K562 (cell line): ENCODE measurements around the gene PIK3R1. TPM values are rescaled to one million over a fixed set of nuclear protein-coding genes. Genes with fewer than 3 reads are reported as not detected.

Experiments
- ATF1 ChIP-seq, 2 experiments: fragments of 450-650 bp in 1 of 2; IDR thresholded peaks; 2 replicates each; pipeline ENCODE4 v1.6.1; 2016; ENCODE audit warnings: missing compliant biosample characterization in 1 of 2, missing genetic modification characterization in 1 of 2
- CBFA2T3 ChIP-seq: fragments of 450-650 bp; IDR thresholded peaks from 2 replicates; pipeline ENCODE4 v1.6.1; 2017
- CTBP1 ChIP-seq: fragments of 450-650 bp; IDR thresholded peaks from 2 replicates; pipeline ENCODE4 v1.6.1; 2016; ENCODE audit warnings: borderline replicate concordance
- CTCF ChIP-seq, 3 experiments: IDR thresholded peaks in 2 of 3; conservative IDR thresholded peaks in 1 of 3; 2 replicates each; pipeline ENCODE4 v1.5.1; 2011 to 2012; ENCODE audit warnings: low read length in 3 of 3, mild to moderate bottlenecking in 3 of 3, control low read depth in 2 of 3, improper control_type of control experiment in 1 of 3, inconsistent platforms in 1 of 3, low read depth in 1 of 3, mixed read lengths in 1 of 3, moderate library complexity in 1 of 3; ENCODE audit not compliant: insufficient read depth in 2 of 3
- EHMT2 ChIP-seq: fragments of 450-650 bp; IDR thresholded peaks from 2 replicates; pipeline ENCODE4 v1.6.1; 2018; ENCODE audit warnings: antibody characterized with exemption
- HDAC6 ChIP-seq: IDR thresholded peaks from 2 replicates; pipeline ENCODE4 v1.6.1; 2012; ENCODE audit warnings: low read depth, mild to moderate bottlenecking, control low read depth, inconsistent platforms, low read length, moderate library complexity
- LEF1 ChIP-seq: fragments of 450-650 bp; IDR thresholded peaks from 2 replicates; pipeline ENCODE4 v1.6.1; 2016; ENCODE audit warnings: mild to moderate bottlenecking
- MEIS2 ChIP-seq: fragments of 450-650 bp; IDR thresholded peaks from 2 replicates; pipeline ENCODE4 v1.6.1; 2014; ENCODE audit warnings: mild to moderate bottlenecking; ENCODE audit not compliant: partially characterized antibody
- MTA3 ChIP-seq: fragments of 450-650 bp; formaldehyde crosslinking; IDR thresholded peaks from 2 replicates; pipeline ENCODE4 v1.6.1; 2017; ENCODE audit warnings: mild to moderate bottlenecking, borderline replicate concordance
- MYBL2 ChIP-seq, 2 experiments: fragments of 450-650 bp in 1 of 2; sonication (generic) in 1 of 2; formaldehyde crosslinking in 1 of 2; IDR thresholded peaks; 2 replicates each; pipeline versions ENCODE4 v1.6.1 to v1.8.1; 2017 to 2022; ENCODE audit warnings: borderline replicate concordance in 1 of 2, inconsistent platforms in 1 of 2, low read depth in 1 of 2, mild to moderate bottlenecking in 1 of 2, missing genetic modification reagents in 1 of 2, moderate library complexity in 1 of 2
- NCOR1 ChIP-seq: fragments of 450-650 bp; IDR thresholded peaks from 2 replicates; pipeline ENCODE4 v1.6.1; 2016; ENCODE audit warnings: mild to moderate bottlenecking, moderate library complexity
- NR2C2 ChIP-seq, 2 experiments: fragments of 200-800 bp in 1 of 2; sonication (Bioruptor generic) in 1 of 2; sonication (generic) in 1 of 2; formaldehyde crosslinking in 1 of 2; IDR thresholded peaks; 2 replicates each; pipeline versions ENCODE4 v1.6.1 to v1.8.0; 2016 to 2022; ENCODE audit warnings: mild to moderate bottlenecking in 1 of 2, missing compliant biosample characterization in 1 of 2, missing genetic modification characterization in 1 of 2, missing genetic modification reagents in 1 of 2
- POLR2H ChIP-seq: IDR thresholded peaks from 2 replicates; pipeline ENCODE4 v1.6.1; 2016; ENCODE audit warnings: missing genetic modification characterization, low read depth, mild to moderate bottlenecking, control low read depth, missing compliant biosample characterization, moderate library complexity
- SMARCA4 ChIP-seq: fragments of 450-650 bp; IDR thresholded peaks from 2 replicates; pipeline ENCODE4 v1.6.1; 2016
- STAT5A ChIP-seq: IDR thresholded peaks from 2 replicates; pipeline ENCODE4 v1.6.1; 2012; ENCODE audit warnings: low read length, inconsistent platforms, borderline replicate concordance
- TCFL5 ChIP-seq: fragments of 250-450 bp; sonication (Bioruptor Pico); conservative IDR thresholded peaks from 2 replicates; pipeline ENCODE4 v1.6.1; 2021; ENCODE audit warnings: mild to moderate bottlenecking, moderate library complexity, matching md5 sums
- TEAD4 ChIP-seq, 2 experiments: sonication (generic) in 1 of 2; formaldehyde crosslinking in 1 of 2; IDR thresholded peaks; 2 replicates each; pipeline versions ENCODE4 v1.6.1 to v1.8.0; 2012 to 2022; ENCODE audit warnings: borderline replicate concordance in 1 of 2, inconsistent platforms in 1 of 2, low read length in 1 of 2, mild to moderate bottlenecking in 1 of 2, missing genetic modification reagents in 1 of 2
- THAP12 ChIP-seq: fragments of 250-450 bp; sonication (Bioruptor Pico); IDR thresholded peaks from 2 replicates; pipeline ENCODE4 v1.9.0; 2021; ENCODE audit warnings: mild to moderate bottlenecking, inconsistent platforms
- ZNF143 ChIP-seq: sonication (generic); formaldehyde crosslinking; IDR thresholded peaks from 2 replicates; pipeline ENCODE4 v1.9.0; 2022; ENCODE audit warnings: mild to moderate bottlenecking, missing genetic modification reagents
- polyA plus RNA-seq, 8 experiments: library from polyadenylated mRNA; depleted of rRNA in 4 of 8; stranded (reverse) in 5 of 8; unstranded in 3 of 8; fragments of >200 nt; fragmentation: Nextera tagmentation in 2 of 8; fragmentation: Illumina TruSeq in 1 of 8; extraction: Ambion mirVana in 2 of 8; extraction: Trizol in 1 of 8; gene quantifications; 2 replicates each; pipeline versions ENCODE4 v1.2.1 to v1.2.3, GENCODE V29; 2011 to 2014; ENCODE audit warnings: inconsistent platforms in 1 of 8, missing spikeins in 1 of 8
- total RNA-seq, 7 experiments: library from RNA; depleted of rRNA in 6 of 7; stranded (reverse); fragments of >200 nt in 6 of 7; fragmentation: Illumina TruSeq in 2 of 7; extraction: Trizol in 2 of 7; gene quantifications; 2 replicates each; pipeline versions ENCODE4 v1.2.1 to v1.2.3, GENCODE V29; 2011 to 2021; ENCODE audit warnings: low replicate concordance in 1 of 7
- TF ChIP-seq, protein P1 (sequence below), 2 experiments: IDR thresholded peaks; 2 replicates each; pipeline ENCODE4 v1.6.1; 2011; ENCODE audit warnings: borderline replicate concordance in 1 of 2, control low read depth in 1 of 2, low read depth in 1 of 2, low read length in 1 of 2, mild to moderate bottlenecking in 1 of 2, mixed read lengths in 1 of 2, moderate library complexity in 1 of 2; ENCODE audit not compliant: insufficient read depth in 1 of 2, insufficient read length in 1 of 2, poor library complexity in 1 of 2, severe bottlenecking in 1 of 2; ENCODE audit errors: extremely low read depth in 1 of 2
- TF ChIP-seq, protein P2 (sequence below), 3 experiments: fragments of 200-800 bp in 1 of 3; sonication (Bioruptor generic) in 1 of 3; sonication (generic) in 1 of 3; formaldehyde crosslinking in 1 of 3; IDR thresholded peaks; 2 replicates each; pipeline versions ENCODE4 v1.6.1 to v1.8.0; 2016 to 2022; ENCODE audit warnings: mild to moderate bottlenecking in 2 of 3, missing compliant biosample characterization in 2 of 3, missing genetic modification characterization in 2 of 3, missing genetic modification reagents in 1 of 3

PIK3R1 gene
- total and polyA plus RNA-seq, 9 of the 15 experiments (the other 6 are each of a cell fraction or from before 2014, with no cell fraction given), result 1.1 to 9.7 (median 4.8) TPM

- TF ChIP-seq POLR2H (no peak), CBFA2T3 (peak; percentile 81), CTBP1 (peak; percentile 89), SMARCA4 (peak; percentile 53; the same call in 1 of the 2 replicates), CTCF (IDR thresholded peaks at IDR 0.05 in 2 of 3, conservative IDR thresholded peaks at IDR 0.05 in 1 of 3; ENCODE audit: insufficient read depth in 2 of 3, low read depth in 1 of 3, low read length in 3 of 3) (no peak), HDAC6 (no peak), NCOR1 (peak; percentile 48), MTA3 (no peak), LEF1 (peak; percentile 36; the same call in 1 of the 2 replicates), EHMT2 (peak; percentile 61), TEAD4 (IDR thresholded peaks at IDR 0.05; ENCODE audit: low read length) (peak; percentile 73), TEAD4 (CRISPR knock-in tag; IDR thresholded peaks at IDR 0.05; ENCODE audit: borderline replicate concordance) (no peak), ATF1 (CRISPR knock-in tag; IDR thresholded peaks at IDR 0.05) (no peak), ATF1 (tag; IDR thresholded peaks at IDR 0.05) (peak; percentile 12; the same call in 1 of the 2 replicates), STAT5A (peak; percentile 64), ZNF143 (CRISPR knock-in tag) (no peak), MEIS2 (peak; percentile 61), THAP12 (CRISPR knock-in tag) (no peak), NR2C2 (CRISPR knock-in tag; IDR thresholded peaks at IDR 0.05) (no peak), NR2C2 (tag; IDR thresholded peaks at IDR 0.05) (0 out of 2 replicates have a peak, but pooled peaks have one; percentile 18), MYBL2 (IDR thresholded peaks at IDR 0.05; ENCODE audit: low read depth) (peak; percentile 45; the same call in 1 of the 2 replicates), MYBL2 (CRISPR knock-in tag; IDR thresholded peaks at IDR 0.05; ENCODE audit: borderline replicate concordance) (no peak), TCFL5 (CRISPR knock-in tag) (no peak)
- TF ChIP-seq, protein P1, sequence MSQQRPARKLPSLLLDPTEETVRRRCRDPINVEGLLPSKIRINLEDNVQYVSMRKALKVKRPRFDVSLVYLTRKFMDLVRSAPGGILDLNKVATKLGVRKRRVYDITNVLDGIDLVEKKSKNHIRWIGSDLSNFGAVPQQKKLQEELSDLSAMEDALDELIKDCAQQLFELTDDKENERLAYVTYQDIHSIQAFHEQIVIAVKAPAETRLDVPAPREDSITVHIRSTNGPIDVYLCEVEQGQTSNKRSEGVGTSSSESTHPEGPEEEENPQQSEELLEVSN (IDR thresholded peaks at IDR 0.05; ENCODE audit: borderline replicate concordance in 1 of 2, extremely low read depth in 1 of 2, insufficient read depth in 1 of 2, insufficient read length in 1 of 2, low read depth in 1 of 2, low read length in 1 of 2, poor library complexity in 1 of 2, severe bottlenecking in 1 of 2), result no peak
- TF ChIP-seq, protein P2, sequence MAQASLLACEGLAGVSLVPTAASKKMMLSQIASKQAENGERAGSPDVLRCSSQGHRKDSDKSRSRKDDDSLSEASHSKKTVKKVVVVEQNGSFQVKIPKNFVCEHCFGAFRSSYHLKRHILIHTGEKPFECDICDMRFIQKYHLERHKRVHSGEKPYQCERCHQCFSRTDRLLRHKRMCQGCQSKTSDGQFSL (CRISPR knock-in tag; IDR thresholded peaks at IDR 0.05), result no peak
- TF ChIP-seq, protein P2 (tag; IDR thresholded peaks at IDR 0.05), result no peak
Measured at GRCh38 chr5:68279984-68280383, 64.4 kb downstream of the PIK3R1 start (continued).
